Hematopoietic multipotent progenitor cell treated with erythropoietin and hydrocortisone succinate and interleukin-3 and kit ligand, for 6 days (in vitro differentiated cells): Measurements from ENCODE around the gene TBX2.

Source experiments
- DNase-seq: peaks from one replicate; pipeline ENCODE4 v3.0.0-alpha.2; 2015

The TBX2 gene

GRCh38 chr17:61388561-61389356 lies 10.9 kb upstream of the TBX2 start:
- DNase-seq = no peak

GRCh38 chr17:61389670-61390478 lies 9.8 kb upstream of the TBX2 start:
- DNase-seq = peak; percentile 62

DNA sequence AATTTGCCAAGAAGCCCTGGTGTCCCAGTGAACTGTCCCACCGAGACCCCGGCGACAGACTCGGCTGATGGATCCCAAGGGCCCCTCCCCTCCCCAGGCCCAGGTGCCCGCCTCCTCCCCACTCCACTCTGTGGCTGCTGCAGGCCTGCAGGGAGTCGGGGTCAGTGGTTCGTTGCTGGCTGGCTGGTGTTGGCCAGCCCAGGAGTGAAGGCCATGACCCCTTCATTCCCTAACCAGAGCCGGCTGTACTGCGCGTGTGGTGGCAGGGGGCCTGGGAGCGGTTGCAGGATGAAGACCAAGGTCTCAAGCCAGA lies 9.2 kb upstream of the TBX2 start:
- DNase-seq = no peak

GRCh38 chr17:61391595-61392291 lies 7.9 kb upstream of the TBX2 start:
- DNase-seq = no peak

- DNase-seq = no peak
Observed at GRCh38 chr17:61392679-61393078, 7.0 kb upstream of the TBX2 start.

GRCh38 chr17:61393550-61393903 lies 6.1 kb upstream of the TBX2 start:
- DNase-seq = no peak

DNA sequence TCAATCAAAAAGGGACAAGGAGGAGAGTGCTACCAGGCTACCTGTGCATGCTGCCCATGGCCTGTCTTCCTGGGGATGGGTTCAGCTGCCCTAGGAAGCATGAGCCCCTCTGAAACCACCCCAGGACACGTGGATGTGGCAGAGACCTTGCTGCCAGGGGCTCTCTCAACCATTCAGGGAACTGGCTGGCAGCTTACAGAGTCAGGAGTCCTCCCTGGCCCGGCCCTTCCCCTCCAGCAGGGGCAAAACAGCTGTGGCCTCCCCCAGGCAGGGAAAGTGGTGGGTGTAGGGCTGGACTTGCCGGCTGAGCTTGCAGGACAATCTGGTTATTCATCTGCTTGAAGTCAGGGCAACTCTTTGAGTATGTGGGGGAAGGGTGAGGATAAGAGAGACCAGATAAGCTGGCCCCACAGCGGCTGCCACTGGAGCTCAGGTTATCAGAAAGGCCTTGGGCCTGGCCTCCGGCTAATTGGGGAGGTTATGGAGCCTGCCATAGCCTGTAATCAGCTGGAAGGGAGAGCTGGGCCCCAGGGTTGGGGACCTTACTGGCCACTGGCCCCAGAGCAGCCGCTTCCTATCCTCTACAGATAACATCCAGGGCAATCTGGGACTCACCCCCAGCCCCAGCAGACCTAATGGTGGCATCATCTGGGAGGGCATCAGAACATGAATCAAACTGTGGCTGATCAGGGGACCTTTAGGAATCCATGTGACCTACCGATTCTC lies 5.6 kb upstream of the TBX2 start:
- DNase-seq = no peak

DNA sequence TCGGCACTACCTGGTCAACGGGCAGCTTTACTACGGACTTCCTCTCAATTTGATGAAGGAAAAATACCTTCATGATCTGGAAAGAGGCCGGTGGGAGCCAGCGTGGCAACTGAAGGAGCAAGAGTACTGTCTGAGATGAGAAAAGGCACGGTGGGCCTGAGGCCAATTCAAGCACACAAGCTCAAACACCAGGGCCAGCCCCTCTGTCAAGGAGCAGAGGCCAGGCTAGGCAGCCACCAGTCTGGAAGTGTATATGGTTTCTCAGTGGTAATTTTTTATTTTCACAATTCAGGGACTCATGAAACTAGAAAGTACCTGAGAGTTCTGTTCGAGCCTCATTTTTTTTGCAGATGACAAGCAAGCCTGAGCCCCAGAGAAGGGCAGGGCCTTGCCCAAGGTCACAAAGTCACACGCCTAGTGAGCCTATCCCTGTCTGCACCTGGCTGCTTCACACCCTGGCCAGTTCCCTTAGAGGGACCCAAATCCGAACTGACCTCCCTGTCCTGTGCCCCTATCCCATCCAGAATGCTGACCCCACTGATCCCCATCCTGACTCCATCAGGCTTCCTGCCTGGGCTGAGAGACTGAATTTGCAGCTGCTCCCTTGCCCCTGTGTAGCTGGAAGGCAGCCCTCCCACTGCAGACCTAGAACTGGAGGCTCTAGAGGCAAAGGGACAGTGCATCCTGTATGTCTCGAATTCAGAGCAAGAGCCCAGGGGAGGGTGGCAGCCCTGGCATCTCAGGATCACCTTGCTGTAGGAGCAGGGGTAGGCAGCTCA lies 4.8 kb upstream of the TBX2 start:
- DNase-seq = no peak

DNA sequence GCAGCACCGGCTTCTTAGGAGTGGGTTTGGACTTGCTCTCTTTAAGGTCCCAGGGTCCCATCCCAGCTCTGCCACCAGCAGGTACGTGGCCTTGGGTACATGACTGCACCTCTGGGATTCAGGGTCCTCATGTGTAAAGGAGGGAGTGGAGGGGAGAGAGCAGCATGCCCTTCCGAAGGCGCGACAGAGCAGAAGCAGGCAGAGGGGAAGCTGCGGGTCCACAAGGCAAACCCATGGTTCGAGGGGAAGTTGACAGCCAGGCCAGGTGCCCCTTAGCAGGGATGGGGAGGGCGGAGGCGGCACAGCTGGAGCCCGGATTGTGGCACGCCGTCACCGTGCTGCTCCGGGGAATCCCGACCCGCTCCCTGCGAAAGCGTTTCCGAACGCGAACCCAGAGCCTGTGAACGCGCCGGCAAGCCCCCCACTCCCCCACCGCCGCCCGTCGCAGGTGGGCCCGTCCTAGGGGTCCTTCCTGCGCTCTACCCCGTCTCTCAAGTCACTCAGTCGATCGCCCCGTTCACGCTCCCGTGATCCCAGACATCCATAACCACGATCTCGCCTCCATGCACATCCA lies 4.1 kb upstream of the TBX2 start:
- no peak for DNase-seq

GRCh38 chr17:61395983-61396585 lies 3.6 kb upstream of the TBX2 start:
- DNase-seq = no peak

GRCh38 chr17:61396586-61397085 lies 3.0 kb upstream of the TBX2 start:
- no peak for DNase-seq

DNA sequence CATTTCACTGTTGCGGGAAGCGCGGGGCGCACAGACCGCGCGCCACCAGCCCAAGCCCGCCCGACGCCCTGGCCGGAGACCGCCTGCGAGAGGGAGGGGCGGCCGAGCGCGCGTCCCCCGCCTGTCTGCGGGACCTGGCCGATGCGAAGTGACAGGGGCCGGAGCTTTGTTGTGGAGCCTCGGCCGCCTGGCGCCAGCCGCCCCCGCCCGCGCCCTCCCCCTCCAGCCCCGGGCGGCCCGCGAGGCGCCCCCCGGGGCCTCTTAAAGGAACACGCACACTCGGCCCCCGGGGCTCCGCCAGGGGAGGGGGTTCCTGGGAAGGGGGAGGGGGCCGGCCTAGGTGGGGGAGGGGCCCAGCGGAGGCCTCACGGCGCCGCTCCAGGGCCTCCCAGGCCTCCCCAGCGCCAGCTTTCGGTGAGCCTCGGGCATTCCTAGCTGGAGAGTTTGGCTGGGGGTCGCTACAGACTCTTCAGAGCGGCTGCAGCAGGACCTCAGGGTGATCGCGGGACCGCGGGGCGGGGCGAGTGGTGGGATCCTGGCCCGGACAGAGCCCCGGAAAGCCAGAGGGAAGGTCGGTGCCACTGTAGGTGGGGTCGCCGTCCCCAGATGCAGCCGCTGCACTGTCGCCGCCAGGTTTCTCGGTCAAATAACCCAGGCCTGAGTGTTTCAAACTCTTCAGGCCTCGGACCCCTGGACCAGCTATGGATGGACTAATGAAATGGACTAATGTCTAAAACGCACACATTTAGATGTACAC lies 2.4 kb upstream of the TBX2 start:
- no peak for DNase-seq

DNA sequence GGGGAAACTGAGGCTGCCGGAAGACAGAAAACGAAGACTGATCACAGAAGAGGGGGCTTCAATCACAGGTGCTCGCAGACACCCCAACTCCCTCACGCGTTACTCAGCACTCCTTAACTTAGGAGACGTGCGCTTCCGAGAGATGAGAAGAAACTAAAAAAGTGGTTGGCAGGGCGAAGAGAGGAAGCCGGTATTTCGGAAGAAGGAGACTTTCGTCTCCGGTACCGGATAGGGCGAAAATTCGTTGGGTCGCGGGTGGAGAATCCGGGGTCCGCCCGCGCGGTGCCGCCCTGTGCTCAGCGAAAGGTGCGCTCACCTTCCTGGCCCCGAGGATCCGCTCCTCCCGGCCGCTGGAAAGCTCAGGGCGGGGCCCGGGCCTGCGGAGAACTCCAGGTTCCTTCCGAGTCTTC lies 917 bp upstream of the TBX2 start:
- DNase-seq = no peak

GRCh38 chr17:61400066-61400716 lies 548 bp downstream of the TBX2 start:
- DNase-seq = no peak

DNA sequence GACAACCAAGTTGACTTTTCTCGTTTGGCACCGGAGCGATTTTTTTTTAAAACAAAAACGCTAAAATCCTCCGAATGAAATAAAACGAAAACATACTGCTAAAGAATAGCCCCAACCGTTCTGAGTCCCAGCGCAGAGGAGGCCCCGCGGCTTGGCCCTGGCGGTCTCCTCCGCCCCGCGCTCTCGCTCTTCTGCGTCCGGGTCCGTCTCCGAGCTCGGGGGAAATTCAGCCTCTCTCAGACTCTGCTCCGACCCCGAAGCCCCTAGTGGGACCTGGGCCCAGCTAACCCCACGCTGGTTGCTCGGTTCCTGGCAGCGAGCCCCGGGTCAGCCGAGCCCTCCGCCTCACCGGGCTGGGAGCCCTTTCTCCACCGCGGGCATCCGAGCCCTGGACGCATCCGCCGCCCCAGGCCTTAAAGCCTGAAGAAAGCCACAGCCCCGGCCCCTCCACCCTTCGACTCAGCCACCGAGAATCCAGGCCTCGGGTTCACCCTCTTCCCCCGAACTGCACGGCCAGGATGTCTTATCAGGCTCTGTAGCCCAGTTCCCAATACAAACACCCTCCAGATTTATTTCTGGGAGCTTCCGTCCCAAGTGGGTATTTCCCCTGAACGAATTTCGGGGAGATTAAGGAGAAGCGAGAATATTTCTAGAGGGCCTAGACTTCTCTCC lies 1.2 kb downstream of the TBX2 start:
- no peak for DNase-seq

GRCh38 chr17:61401389-61402072 lies 1.9 kb downstream of the TBX2 start:
- no peak for DNase-seq

DNA sequence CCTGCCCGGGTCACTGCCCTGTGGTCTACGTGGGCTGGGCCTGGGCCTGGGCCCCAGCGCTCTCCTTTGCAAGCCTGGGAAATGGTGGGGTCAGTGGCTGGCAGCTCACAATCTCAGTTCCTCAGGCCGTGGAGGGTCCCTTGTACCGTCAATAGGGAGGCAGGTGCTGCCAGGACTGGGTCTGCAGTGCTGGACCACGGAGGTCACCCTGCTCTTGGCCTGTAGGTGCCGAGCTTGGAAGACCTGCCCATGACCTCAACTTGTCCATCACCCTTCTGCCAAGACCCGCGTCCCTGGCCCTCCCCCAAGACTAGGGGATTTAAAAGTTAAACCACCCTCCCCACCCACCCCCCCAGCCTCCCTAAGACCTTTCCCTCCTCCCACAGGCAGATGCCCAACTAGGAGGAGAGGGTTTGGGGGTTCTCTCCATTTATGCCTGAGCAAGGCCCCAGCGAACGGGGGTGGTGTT lies 2.5 kb downstream of the TBX2 start:
- DNase-seq = no peak

DNA sequence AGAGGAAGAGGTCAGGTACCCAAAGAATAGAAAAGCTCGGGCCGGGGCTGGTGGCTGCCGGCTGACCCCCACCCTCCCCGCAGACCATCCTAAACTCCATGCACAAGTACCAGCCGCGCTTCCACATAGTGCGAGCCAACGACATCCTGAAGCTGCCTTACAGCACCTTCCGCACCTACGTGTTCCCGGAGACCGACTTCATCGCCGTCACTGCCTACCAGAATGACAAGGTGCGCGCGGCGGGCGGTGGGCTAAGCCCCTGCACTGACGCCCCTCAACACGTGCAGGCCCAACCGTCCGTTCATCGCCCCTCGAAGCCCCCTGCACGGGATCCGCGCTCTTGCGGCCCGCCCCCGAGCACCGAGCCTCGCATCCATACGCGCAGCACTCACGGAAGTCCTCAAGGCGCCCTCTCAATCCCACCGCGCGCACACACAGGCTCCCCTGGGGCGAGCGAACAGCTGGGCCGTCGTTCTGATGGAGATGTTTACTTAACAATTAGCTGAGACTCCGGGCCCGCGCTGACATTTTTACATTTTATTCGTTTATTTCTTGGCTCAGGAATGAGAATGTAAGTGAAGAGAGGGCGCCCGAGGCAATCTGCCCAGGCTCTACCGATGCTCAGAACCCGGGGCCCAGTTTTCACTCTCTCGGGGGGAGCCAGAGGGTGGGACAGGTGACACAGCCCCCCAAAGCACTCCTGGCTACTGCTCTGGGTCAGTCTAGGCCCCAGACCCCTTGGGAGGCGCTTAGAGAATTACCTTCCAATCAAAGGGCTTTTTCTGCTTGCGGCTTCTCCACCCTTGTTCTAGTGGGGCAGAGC lies 3.5 kb downstream of the TBX2 start:
- no peak for DNase-seq
